Endothelial cell (in vitro differentiated cells): ENCODE measurements around the gene C16orf95. TPM values are rescaled to one million over a fixed set of nuclear protein-coding genes. Genes with fewer than 3 reads are reported as not detected.
"Not testable (repeated sequence)": the region's sequence is repeated elsewhere in the genome, so short reads cannot be mapped to it uniquely, and the experiment has no call there.

ENCODE experiments used
- DNase-seq: peaks from one replicate; pipeline ENCODE4 v3.0.0; 2021; ENCODE audit warnings: low spot score
- H3K27ac Mint-ChIP-seq: one replicate; pipeline ENCODE4 v1.8.0; 2021; ENCODE audit warnings: mixed read lengths, inconsistent platforms; ENCODE audit not compliant: unreplicated experiment
- H3K27me3 Mint-ChIP-seq: one replicate; pipeline ENCODE4 v1.8.0; 2021; ENCODE audit warnings: mild to moderate bottlenecking, moderate library complexity, mixed read lengths, inconsistent platforms; ENCODE audit not compliant: unreplicated experiment
- H3K36me3 Mint-ChIP-seq: one replicate; pipeline ENCODE4 v1.8.0; 2021; ENCODE audit warnings: mild to moderate bottlenecking, low read depth, mixed read lengths, inconsistent platforms; ENCODE audit not compliant: unreplicated experiment
- H3K4me1 Mint-ChIP-seq: one replicate; pipeline ENCODE4 v1.8.0; 2021; ENCODE audit warnings: mild to moderate bottlenecking, mixed read lengths, inconsistent platforms; ENCODE audit not compliant: unreplicated experiment
- H3K4me3 Mint-ChIP-seq: one replicate; pipeline ENCODE4 v1.8.0; 2021; ENCODE audit warnings: mild to moderate bottlenecking, mixed read lengths, inconsistent platforms; ENCODE audit not compliant: unreplicated experiment
- H3K9me3 Mint-ChIP-seq: one replicate; pipeline ENCODE4 v1.8.0; 2021; ENCODE audit warnings: mixed read lengths, inconsistent platforms; ENCODE audit not compliant: unreplicated experiment
- total RNA-seq: library from RNA; stranded (reverse); fragmentation: NEBNext Ultra II Directional; extraction: Animal tissue kit (Norgen Biotek cat#: 25700); gene quantifications from one replicate; pipeline ENCODE4 v1.2.1, GENCODE V29; 2021; ENCODE audit not compliant: unreplicated experiment
- TF ChIP-seq, protein P1 (sequence below): fragments of 200-600 bp; sonication (generic); IDR thresholded peaks from one replicate; pipeline ENCODE4 v1.5.0; 2021; ENCODE audit warnings: antibody characterized with exemption; ENCODE audit not compliant: unreplicated experiment

C16orf95 gene
- total RNA-seq, 1 donor from 2014 or later = 6.5 TPM

DNA sequence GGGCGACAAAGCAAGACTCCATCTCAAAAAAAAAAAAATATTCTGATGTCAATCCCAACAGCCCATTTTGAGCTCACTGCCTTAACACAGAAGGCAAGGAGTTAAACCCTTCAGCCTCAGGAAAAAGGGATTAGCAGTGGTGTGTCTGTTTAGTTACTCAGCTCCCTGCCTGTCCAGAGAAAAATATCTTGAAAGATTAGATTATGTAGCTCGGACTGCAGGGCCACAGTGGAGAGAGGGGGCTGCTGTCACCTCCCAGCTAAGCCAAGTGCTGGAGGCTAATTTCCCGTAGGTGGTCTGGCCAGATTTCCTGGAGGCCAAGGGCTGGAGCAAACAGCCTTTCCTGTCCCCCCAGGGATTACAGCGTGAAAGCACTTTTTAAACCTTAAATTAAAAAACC is 50.3 kb downstream of the C16orf95 start:
- Mint-ChIP-seq H3K4me1 (peaks cover 17% of the 10 kb centered on the region), H3K27ac (no peak overlapping the region), H3K27me3 (peaks cover under 1% of the 10 kb centered on the region), H3K36me3 (no peaks in the 10 kb centered on the region), H3K9me3 (no peaks in the 10 kb centered on the region), H3K4me3 (no peak overlapping the region)
- DNase-seq = no peak
- TF ChIP-seq, protein P1, sequence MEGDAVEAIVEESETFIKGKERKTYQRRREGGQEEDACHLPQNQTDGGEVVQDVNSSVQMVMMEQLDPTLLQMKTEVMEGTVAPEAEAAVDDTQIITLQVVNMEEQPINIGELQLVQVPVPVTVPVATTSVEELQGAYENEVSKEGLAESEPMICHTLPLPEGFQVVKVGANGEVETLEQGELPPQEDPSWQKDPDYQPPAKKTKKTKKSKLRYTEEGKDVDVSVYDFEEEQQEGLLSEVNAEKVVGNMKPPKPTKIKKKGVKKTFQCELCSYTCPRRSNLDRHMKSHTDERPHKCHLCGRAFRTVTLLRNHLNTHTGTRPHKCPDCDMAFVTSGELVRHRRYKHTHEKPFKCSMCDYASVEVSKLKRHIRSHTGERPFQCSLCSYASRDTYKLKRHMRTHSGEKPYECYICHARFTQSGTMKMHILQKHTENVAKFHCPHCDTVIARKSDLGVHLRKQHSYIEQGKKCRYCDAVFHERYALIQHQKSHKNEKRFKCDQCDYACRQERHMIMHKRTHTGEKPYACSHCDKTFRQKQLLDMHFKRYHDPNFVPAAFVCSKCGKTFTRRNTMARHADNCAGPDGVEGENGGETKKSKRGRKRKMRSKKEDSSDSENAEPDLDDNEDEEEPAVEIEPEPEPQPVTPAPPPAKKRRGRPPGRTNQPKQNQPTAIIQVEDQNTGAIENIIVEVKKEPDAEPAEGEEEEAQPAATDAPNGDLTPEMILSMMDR = no peak

DNA sequence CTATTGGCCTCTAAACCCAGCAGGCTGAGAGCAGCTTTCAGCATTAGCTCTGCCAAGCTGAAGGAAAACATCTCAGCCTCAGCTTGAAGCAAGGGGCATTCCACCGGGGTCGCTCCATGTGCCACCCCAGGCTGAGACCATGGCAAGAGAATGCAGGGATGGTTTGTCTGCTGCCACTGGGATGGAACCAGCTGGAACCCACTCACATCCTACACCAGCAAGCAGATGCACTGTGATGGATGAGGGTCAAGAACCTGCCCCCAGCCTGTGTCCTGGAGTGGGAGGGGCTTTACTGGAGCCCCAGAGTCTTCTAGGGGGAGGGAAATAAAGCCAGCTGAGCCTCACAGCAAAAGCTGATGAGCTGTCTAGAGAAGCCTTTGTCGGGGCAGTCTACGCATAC is 51.9 kb downstream of the C16orf95 start:
- Mint-ChIP-seq H3K27me3 (peaks cover 3% of the 10 kb centered on the region), H3K4me3 (no peak overlapping the region), H3K27ac (no peak overlapping the region), H3K9me3 (no peaks in the 10 kb centered on the region), H3K4me1 (peaks cover 13% of the 10 kb centered on the region), H3K36me3 (no peaks in the 10 kb centered on the region)
- TF ChIP-seq, protein P1 = no peak
- no peak for DNase-seq

DNA sequence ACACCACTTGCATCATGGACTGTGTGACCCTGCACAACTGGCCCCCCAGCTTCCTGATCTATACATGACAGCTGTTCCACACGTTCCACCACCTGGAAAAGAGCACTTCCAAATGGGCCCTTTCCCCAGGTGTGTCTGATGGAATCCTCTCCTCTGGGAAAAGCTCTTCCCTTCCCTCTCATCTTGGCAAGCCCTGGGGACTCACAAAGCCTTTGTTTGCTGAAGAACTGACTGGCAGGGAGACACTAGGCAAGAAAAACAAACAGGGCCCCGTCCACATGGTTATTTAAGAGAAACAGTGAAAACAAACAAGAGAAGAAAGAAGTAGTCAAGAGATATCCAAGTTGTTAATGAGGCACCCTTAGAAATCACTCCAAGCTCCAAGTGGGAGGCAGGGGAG is 52.6 kb downstream of the C16orf95 start:
- Mint-ChIP-seq H3K9me3 (no peaks in the 10 kb centered on the region), H3K27ac (no peak overlapping the region), H3K4me3 (no peak overlapping the region), H3K27me3 (peaks cover 3% of the 10 kb centered on the region), H3K36me3 (no peaks in the 10 kb centered on the region), H3K4me1 (peaks cover 13% of the 10 kb centered on the region)
- no peak for DNase-seq
- TF ChIP-seq, protein P1 = no peak

DNA sequence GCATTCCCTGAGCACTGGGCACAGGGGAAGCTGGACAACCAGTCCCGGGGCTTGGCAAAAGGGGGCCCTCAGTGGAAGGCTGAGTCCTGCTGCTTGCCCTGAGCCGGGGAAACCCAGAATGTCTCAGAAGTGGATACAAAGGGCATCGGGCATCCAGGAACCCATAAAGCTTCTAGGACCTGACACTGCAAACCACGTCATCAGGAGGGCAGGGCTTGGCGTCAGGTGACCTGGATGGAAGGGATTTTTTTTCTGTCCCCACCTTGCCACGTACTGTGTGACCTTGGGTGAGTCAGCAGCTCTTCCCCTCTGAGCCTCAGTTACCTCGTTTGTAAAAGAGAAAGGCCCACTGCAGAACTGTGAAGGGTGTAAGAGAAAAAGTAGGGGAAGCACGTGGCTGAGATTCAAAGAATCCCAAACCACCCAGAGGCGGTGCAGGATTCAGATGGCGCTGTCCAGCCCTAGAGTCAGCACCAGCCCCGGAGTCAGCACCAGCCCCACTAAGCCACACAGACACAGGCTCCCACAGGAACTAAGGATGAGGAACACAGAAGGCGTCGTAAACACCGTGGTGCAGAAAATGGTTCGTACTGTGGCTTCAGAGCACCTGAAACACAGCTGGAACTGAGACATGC is 53.7 kb downstream of the C16orf95 start:
- H3K4me1 Mint-ChIP-seq = peaks cover 13% of the 10 kb centered on the region
- no peak overlapping the region for H3K27ac Mint-ChIP-seq
- no peaks in the 10 kb centered on the region for H3K9me3 Mint-ChIP-seq
- no peak overlapping the region for H3K4me3 Mint-ChIP-seq
- TF ChIP-seq, protein P1 = no peak
- no peak for DNase-seq
- no peaks in the 10 kb centered on the region for H3K36me3 Mint-ChIP-seq
- H3K27me3 Mint-ChIP-seq = peaks cover 3% of the 10 kb centered on the region

DNA sequence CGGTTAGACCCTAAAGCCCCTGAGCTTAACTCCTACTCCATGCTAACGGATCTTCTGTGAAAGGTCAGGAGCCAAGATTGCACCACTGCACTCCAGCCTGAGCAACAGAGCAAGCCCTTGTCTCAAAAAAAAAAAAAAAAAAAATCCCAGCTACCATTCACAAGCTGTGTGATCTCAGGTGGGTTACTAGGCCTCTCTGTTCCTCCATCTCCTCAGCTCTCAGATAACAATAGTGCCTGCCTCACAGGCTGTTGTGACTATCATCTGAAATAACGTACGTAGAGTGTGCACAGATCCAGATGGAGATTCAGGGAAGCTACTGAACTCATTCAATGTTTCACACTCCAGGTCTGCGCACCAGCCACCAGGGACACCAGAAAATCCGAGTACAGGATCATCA is 57.8 kb downstream of the C16orf95 start:
- Mint-ChIP-seq H3K4me3 (no peak overlapping the region), H3K27ac (no peak overlapping the region)

DNA sequence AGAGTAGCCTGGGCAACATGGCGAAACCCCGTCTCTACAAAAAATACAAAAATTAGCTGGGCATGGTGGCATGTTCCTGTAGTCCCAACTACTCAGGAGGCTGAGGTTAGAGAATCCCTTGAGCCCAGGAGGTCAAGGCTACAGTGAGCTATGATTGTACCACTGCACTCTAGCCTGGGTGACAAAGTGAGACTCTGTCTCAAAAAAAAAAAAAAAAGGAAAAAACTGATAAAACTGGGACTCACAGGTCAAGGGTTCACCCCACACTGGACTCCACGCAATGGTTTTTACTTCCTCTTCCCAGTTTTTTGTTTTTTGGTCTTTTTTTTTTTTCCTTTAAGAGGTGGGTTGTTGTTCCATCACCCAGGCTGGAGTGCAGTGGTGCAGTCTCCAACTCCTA is 58.5 kb downstream of the C16orf95 start:
- H3K27ac Mint-ChIP-seq, H3K4me1 Mint-ChIP-seq, H3K4me3 Mint-ChIP-seq, DNase-seq, H3K27me3 Mint-ChIP-seq, H3K36me3 Mint-ChIP-seq, H3K9me3 Mint-ChIP-seq: not testable (repeated sequence)

More for the DNA sequence above, 57.8 kb downstream of the C16orf95 start:
- Mint-ChIP-seq H3K4me1 (no peaks in the 10 kb centered on the region), H3K27me3 (peaks cover 3% of the 10 kb centered on the region), H3K9me3 (no peaks in the 10 kb centered on the region), H3K36me3 (no peaks in the 10 kb centered on the region)
- no peak for DNase-seq
- TF ChIP-seq, protein P1 = no peak
